Smooth muscle cell of the brain vasculature (primary cell): ENCODE data around the gene SPECC1L.
"Not testable (repeated sequence)": the region's sequence is repeated elsewhere in the genome, so short reads cannot be mapped to it uniquely, and the experiment has no call there.

ENCODE experiments used
- DNase-seq: peaks from one replicate; pipeline ENCODE4 v3.0.0-alpha.2; 2012; ENCODE audit warnings: low read depth, low spot score

SPECC1L gene

GRCh38 chr22:24282401-24282800 is 11.8 kb downstream of the SPECC1L start:
- DNase-seq, result no peak

- DNase-seq, result no peak
Observed at GRCh38 chr22:24284747-24285203, 14.1 kb downstream of the SPECC1L start.

- no peak for DNase-seq
Observed at GRCh38 chr22:24285245-24285644, 14.6 kb downstream of the SPECC1L start.

GRCh38 chr22:24287212-24287611 is 16.6 kb downstream of the SPECC1L start:
- DNase-seq, result not testable (repeated sequence)

- DNase-seq, result not testable (repeated sequence)
Observed at GRCh38 chr22:24287801-24288200, 17.2 kb downstream of the SPECC1L start.

- no peak for DNase-seq
Observed at GRCh38 chr22:24289114-24289513, 18.5 kb downstream of the SPECC1L start.

- no peak for DNase-seq
Observed at GRCh38 chr22:24289741-24290163, 19.1 kb downstream of the SPECC1L start.

GRCh38 chr22:24290459-24290858 is 19.8 kb downstream of the SPECC1L start:
- no peak for DNase-seq

- DNase-seq, result no peak
Observed at GRCh38 chr22:24291515-24292201, 21.0 kb downstream of the SPECC1L start.

- DNase-seq, result not testable (repeated sequence)
Observed at GRCh38 chr22:24292202-24292830, 21.7 kb downstream of the SPECC1L start.

GRCh38 chr22:24294913-24295312 is 24.3 kb downstream of the SPECC1L start:
- DNase-seq, result not testable (repeated sequence)

GRCh38 chr22:24298497-24299155 is 28.0 kb downstream of the SPECC1L start:
- not testable (repeated sequence) for DNase-seq

GRCh38 chr22:24300522-24300921 is 29.9 kb downstream of the SPECC1L start:
- not testable (repeated sequence) for DNase-seq

GRCh38 chr22:24302591-24302990 is 32.0 kb downstream of the SPECC1L start:
- no peak for DNase-seq

GRCh38 chr22:24303007-24303406 is 32.4 kb downstream of the SPECC1L start:
- no peak for DNase-seq

GRCh38 chr22:24304062-24304675 is 33.5 kb downstream of the SPECC1L start:
- no peak for DNase-seq

GRCh38 chr22:24305260-24305692 is 34.6 kb downstream of the SPECC1L start:
- no peak for DNase-seq

GRCh38 chr22:24310969-24311368 is 40.3 kb downstream of the SPECC1L start:
- no peak for DNase-seq

GRCh38 chr22:24315367-24315966 is 44.8 kb downstream of the SPECC1L start:
- DNase-seq, result no peak

GRCh38 chr22:24316264-24316663 is 45.6 kb downstream of the SPECC1L start:
- not testable (repeated sequence) for DNase-seq

- DNase-seq, result not testable (repeated sequence)
Observed at GRCh38 chr22:24317511-24317910, 46.9 kb downstream of the SPECC1L start.

- no peak for DNase-seq
Observed at GRCh38 chr22:24319451-24319850, 48.8 kb downstream of the SPECC1L start.
